Epithelial cell of esophagus (primary cell): ENCODE measurements around the gene TUBA4B.
A peak's percentile ranks its signal among the peaks of the same experiment; 100 is the strongest.

Experiments
- DNase-seq: peaks from one replicate; pipeline ENCODE4 v3.0.0; 2010; ENCODE audit warnings: low read depth
- H3K4me3 ChIP-seq: 2 replicates; pipeline ENCODE4 v1.5.1; 2011; ENCODE audit warnings: mild to moderate bottlenecking, low read length, control low read depth
- TF ChIP-seq, protein P1 (sequence below): IDR thresholded peaks from 2 replicates; pipeline ENCODE4 v1.5.1; 2011; ENCODE audit warnings: low read depth, mild to moderate bottlenecking, low read length, control low read depth, inconsistent platforms; ENCODE audit not compliant: insufficient read depth; ENCODE audit errors: missing control alignments

Gene TUBA4B

DNA sequence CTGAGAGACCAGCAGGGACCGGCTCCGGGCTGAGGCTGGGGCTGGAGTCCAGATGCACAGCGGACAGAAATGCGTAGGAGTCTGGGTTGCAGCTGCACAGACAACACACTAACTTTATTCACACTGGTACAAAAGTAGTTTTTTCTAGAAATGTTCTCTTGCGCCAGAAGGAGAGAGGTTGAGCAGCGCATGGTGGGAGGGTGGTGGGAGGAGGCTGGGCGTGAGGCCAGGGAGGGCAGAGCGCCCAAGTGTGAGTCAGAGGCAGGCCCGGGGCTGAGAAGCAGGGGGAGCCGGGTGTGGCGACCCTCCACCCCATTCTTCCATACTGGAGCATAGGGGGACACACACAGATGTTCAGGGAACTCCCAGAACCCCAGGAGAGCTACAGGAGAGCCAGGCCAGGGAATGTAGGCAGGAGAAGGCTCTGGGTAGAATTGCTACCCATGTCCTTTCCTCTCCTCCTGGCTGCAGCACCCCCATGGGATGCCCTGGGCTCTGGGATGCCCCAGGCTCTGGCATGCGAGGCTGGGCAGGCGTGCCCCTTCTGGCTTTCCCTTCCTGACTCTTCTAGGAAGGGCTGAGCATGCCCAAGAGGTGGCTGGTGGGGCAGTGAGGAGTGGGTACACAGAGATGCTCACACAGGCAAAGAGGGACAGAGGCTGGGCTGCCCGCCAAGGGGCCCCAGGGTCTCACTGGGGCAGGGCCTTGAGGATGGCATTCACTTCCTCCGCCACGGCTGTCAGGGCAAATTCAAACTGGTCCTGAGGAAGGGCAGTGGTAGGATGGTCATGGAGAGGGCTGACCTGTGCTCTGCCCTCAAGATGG, 36.7 kb downstream of the TUBA4B start:
- TF ChIP-seq, protein P1, sequence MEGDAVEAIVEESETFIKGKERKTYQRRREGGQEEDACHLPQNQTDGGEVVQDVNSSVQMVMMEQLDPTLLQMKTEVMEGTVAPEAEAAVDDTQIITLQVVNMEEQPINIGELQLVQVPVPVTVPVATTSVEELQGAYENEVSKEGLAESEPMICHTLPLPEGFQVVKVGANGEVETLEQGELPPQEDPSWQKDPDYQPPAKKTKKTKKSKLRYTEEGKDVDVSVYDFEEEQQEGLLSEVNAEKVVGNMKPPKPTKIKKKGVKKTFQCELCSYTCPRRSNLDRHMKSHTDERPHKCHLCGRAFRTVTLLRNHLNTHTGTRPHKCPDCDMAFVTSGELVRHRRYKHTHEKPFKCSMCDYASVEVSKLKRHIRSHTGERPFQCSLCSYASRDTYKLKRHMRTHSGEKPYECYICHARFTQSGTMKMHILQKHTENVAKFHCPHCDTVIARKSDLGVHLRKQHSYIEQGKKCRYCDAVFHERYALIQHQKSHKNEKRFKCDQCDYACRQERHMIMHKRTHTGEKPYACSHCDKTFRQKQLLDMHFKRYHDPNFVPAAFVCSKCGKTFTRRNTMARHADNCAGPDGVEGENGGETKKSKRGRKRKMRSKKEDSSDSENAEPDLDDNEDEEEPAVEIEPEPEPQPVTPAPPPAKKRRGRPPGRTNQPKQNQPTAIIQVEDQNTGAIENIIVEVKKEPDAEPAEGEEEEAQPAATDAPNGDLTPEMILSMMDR: no peak
- H3K4me3 ChIP-seq: no peak overlapping the region
- DNase-seq: peak; percentile 82

DNA sequence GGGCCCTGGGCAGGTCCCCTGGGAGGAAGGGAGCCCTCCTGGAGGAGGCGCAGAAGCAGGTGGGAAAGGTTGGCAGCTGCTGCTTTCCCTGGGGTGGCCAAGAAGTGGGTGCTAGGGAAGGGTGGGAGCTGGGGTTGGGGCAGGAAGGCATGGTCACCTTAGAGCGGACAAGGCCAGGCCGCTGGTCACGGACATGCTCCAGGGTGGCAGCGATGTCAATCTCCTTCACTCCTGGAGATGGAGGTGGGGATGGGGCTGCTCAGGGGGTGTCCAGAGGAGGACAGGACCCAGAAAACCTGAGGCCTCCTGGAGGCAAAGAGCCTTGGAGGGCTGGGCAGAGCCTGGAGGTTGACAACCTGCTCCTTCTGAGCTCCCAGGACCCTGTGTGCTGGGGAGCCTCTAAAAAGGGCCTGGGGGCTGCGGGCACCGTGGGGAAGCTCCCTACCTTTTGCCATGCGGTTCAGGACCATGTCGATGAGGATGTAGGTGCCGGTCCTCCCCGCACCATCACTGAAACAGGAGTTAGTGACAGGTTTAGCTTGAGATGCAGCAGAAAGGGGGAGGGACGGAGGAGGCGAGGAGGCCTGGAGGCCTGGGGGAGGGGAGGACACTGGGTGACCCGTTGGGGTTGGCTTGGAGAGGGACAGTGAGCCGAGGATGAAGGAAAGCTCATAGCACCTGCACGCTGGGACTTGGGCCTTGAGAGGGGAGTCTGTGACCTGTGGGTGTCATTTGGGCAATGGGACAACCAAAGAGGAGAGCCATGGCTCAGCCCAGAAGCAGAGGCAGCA, 37.5 kb downstream of the TUBA4B start:
- no peak for DNase-seq

DNA sequence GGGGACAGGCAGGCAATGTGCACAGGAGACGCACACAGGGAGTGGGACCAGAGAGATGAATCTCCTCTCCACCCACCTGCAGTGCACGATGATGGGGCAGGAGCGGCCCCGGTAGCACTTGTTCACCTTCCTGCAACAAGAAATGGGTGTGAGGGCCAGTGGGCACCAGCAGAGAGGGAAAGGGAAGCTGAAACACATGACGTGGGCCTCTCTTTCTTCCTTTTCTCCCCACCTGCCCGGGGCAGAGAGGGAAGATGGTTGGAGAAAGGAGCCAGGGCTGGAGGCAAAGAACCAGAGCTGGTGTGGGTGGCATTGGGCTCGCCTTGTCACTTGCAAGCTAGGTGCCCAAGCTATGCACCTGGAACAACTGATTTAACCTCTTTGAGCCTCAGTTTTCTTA, 38.4 kb downstream of the TUBA4B start:
- H3K4me3 ChIP-seq: no peak overlapping the region
- DNase-seq: no peak
- TF ChIP-seq, protein P1: no peak

More for the DNA sequence above, 37.5 kb downstream of the TUBA4B start:
- TF ChIP-seq, protein P1: no peak
- H3K4me3 ChIP-seq: no peak overlapping the region

DNA sequence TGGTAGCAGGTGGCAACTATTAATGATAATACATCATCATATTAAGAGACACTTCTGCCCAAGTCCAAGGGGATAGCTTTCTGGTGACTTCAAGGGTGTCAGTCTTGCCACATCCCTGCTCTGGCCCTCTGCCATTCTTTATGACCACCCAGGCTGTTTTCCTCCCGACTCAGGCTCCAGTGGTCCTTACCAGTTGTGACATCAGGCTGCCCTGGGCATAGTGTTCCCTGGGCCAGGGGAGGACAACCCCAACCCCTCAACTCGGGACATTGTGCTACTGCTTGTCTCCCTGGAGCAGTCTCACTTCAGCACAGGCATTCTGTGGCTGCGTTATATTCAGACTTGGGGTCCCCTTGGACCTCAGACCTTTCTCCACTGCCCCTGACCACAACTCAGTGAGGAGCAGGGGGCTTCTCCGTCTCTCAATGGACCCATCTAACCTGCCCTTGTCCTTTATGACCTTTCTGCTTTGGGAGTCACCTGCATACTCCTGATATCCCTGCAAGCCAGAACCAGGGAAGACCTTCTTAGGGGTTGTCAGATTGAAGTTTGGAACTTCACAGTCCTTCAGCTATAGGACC, 39.0 kb downstream of the TUBA4B start:
- DNase-seq: no peak
- TF ChIP-seq, protein P1: no peak
- no peak overlapping the region for H3K4me3 ChIP-seq

DNA sequence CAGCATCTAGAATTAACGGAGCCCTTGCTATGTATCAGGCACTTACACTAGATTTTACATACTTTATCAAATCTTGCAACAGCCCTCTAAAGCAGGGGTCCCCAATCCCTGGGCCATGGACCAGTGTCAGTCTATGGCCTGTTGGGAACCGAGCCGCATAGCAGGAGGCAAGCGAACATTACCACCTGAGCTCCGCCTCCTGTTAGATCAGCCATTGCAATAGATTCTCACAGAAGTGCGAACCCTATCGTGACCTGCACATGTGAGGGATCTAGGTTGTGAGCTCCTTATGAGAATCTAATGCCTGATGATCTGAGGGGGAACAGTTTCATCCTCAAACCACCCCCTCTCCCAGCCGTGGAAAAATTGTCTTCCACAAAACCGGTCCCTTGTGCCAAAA, 39.6 kb downstream of the TUBA4B start:
- H3K4me3 ChIP-seq: no peak overlapping the region
- TF ChIP-seq, protein P1: no peak
- DNase-seq: no peak

DNA sequence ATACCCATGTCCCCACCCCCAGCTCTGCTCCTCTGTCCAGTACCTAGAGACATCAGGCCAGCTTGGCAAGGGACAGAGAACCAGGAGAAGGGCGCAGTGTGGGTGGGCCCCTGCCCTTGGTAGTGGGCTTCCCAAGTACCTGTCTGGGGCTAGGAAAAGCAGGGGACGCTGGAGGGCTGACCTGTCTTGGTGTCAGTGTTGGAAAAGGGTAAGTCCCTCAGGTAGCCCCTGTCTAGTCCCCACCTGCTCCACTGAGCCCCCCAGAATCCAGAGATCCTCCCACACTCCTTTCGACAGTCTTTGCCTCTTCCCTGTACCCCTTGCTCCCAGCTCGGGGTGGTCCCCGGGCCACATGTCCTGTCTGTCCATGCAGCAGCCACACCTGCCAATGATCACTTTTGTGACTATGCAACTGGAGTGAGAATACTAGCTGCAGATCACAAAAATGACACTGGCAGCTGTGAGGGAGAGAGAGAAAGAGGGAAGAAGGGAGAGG, 40.7 kb downstream of the TUBA4B start:
- TF ChIP-seq, protein P1: no peak
- no peak for DNase-seq
- H3K4me3 ChIP-seq: no peak overlapping the region
